Measurements from ENCODE around the gene SUPT7L.
"Not testable (repeated sequence)": the region's sequence is repeated elsewhere in the genome, so short reads cannot be mapped to it uniquely, and the experiment has no call there.

The SUPT7L gene

DNA sequence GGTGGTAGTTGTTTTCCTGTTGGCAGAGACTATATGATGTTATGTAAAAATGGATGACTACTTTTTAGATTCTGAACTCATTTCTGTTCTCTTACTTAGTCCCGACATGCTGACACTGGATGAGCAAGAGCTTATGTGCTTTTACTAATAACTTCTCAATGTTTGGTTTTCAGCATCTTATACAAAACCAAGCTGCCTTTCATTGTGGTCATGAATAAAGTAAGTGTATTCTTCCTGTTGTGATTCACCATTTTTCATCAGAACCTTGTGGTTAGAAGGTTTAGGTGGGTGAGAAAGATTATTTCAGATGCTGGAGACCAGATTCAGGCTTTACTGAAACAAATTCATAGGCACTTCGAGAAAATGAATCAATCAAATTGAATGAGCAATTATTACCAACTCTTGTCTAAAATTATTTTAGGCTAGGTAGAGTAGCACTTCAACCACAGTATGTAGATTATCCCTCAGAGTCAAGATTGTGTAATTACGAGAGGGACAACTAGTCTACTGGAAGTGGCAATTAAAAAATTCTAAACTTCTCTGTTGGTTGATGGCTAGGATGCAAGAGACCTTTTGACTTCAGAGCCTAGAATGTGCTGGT, 25.3 kb downstream of the SUPT7L start:
- peak; percentile 60 for DNase-seq (ENCODE audit: low spot score)

DNA sequence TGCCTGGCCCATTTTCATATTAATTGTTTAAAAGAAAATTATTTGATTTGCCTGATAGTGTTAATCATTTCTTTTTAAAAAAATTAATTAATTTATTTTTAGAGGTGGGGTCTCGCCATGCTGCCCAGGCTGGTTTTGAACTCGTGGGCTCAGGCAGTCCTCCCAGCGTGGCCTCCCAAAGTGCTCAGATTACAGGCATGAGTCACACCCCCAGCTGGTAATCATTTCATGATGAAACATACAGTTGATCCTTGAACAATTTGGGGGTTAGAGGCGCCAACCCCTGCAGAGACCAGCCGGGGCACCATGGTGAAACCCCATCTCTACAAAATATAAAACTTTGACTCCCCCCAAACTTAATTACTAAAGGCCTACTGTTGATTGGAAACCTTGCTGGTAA, 26.6 kb downstream of the SUPT7L start:
- no peak for DNase-seq (ENCODE audit: low spot score)

DNA sequence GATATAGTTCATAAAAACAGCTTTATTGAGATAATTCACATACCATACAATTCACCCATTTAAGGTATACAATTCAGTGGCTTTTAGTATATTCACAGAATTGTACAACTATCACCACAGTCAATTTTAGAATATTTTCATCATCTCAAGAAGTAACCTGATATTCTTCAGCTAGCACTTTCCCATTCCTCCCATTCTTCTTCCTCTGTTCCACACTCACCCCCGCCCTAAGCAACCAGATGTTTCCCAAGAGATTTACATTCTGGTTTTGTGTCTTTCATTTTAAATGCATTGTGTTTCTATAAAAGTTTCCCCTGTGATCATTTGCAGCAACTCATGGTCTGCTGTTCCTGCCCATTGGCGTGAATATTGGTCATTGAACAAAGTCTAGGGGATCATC, 29.1 kb downstream of the SUPT7L start:
- no peak for DNase-seq (ENCODE audit: low spot score)

DNA sequence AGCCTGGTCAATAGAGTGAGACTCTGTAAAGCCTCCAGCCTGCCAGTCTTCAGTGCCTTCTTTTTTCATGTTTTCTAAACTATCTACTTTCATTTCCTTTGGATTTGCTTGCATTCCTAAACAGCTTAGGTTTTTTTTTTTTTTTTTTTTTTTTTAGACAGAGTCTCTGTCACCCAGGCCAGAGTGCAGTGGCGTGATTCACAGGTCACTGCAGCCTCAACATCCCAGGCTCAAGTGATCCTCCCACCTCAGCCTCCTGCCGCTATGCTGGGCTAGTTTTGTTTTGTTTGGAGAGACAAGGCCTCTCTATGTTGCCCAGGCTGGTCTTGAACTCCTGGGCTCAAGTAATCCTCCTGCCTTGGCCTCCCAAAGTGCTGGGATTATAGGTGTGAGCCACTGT, 33.2 kb downstream of the SUPT7L start:
- DNase-seq (ENCODE audit: low spot score) = not testable (repeated sequence)

DNA sequence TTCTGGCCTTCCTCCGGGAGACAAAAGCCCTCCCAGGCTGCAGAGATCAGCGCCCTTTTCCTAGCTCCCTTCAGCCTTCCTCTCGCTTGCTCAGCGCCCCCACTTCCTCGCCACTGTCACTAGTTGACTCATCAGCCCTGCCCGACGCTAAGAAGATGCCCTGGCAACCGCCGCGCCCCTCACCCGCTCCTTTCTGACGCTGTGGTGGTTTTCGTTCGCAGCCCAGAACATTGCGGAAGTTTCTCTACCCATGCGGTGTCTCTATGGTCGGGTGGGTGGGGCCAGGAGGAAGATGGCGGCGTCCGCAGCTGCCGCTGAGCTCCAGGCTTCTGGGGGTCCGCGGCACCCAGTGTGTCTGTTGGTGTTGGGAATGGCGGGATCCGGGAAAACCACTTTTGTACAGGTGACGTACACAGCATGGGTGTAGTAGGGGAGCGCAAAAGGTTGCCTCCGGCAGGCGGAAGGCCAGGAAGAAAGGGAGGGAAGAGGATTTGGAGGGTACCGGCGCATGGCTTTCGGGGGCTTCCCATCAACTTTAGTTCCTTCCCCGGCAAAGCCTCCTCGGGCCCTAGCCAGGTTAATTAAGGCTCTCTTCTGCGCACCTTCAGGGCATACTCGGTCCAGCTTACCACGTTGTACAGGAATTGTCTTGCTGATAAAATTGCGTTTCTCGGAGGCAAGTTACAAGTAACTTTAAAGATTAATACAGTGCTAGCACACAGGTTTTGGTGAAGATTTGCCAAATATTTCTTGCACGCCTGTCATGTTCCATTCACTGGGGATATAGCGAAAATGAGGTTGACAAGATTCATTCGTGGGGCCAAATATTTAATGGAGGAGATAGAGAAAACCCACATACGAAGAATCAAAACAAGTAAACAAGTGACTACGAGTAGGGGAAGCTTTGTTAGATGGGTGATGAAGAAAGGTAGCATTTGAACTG, 34.4 kb downstream of the SUPT7L start, which contains the start of the genes CCDC121 and GPN1:
Gene CCDC121, minus strand, starts transcription at position 246 of the 943 bp plus-strand sequence. CDS start 1,213 bp downstream, outside the sequence.
Gene GPN1, plus strand, starts transcription at position 284 of the 943 bp plus-strand sequence. Its CDS starts 9 bp downstream, at position 293.
- DNase-seq (ENCODE audit: low spot score) = peak; percentile 95

DNA sequence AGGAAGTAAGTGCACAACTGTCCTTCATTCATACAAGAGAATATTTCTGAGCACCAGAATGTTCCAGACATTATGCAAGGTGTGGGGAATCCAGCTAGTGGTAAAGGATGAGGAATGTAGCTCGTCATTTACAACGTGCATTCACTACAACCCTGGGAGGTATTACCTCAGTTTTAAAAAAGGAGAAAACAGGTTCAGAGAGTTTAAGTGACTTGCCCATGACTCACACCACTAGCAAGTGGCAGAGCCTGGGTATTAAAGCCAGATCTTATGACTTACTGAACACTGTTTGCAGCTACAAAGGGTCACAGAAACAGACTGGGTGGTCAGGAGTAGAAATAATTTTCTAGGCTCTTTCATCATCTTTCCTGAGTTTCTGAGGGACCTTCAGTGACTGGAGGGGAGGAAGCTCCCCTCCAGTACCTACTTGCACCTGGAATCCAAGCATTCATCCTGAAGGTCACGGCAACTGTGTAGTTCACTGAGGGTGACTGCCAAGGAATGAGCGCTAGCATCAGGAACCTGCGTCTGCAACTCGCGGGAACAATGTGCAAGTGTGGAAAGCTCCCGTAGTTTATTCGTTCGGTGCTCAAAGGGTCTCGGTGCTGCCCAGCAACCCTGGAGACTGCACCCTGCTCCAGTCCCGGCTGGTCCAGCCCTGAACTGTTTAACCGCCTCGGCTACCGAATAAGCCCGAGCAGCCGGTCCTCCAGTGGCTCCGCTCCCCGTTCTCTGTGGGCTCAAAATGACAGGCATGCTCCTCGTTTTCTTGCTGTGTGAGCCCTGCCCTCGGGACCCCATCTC, 35.2 kb downstream of the SUPT7L start:
- peak; percentile 22 for DNase-seq (ENCODE audit: low spot score)

DNA sequence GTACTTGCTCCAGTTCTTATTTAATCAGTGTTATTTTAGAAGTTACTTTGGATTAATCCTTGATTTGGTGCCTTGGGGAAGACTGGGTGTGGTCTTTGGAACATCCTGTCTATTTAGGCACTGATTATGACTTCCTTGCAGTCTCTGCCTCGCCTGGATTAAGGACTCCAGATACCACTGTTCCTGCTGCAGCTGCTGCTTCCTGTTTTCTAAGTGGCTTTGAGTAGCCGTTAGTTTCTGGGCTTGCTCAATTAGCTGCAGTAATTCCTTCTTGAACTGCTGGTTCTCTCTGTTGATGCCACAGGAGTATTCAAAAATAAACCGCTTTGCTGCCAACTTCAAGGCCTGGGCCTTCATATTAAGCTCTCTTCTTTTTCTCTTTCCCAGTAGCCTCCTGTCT, 36.5 kb downstream of the SUPT7L start:
- DNase-seq (ENCODE audit: low spot score) = not testable (repeated sequence)

DNA sequence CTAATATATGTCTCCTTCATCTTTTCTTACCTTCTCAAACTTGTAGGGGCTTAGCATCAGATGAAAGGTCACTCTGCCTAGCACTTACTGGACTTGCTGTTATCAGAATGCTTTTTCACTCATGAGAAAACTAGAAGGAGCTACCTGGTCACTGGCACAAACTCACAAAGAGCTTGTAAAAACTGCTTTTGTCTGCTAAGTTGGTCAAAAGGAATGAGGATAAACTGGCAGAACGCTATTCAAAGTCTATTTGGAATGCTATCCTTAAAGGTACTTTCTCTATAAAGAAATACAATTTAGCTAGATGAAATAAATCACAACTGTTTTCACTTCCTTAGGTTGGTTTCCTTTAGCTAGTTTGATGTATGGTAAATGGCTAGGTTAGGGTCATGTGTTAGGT, 37.1 kb downstream of the SUPT7L start:
- DNase-seq (ENCODE audit: low spot score) = not testable (repeated sequence)

DNA sequence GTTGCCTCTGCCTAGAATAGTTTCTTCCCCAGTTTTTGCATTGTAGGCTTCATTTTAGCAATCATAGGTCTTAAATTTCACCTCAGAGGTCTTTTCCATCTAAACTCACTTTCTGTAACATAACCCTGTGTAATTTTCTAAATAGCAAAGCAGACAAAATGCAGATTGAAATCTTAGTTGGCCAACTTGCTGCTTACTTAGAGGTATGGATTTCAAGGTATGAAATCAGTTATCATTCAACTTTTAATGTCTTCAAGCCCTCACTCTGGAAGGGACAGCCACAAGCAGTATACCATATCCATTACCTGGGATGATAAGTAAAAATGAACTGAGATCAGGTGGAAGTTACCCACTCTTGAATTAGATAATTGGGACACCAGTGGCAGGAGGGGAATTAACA, 38.5 kb downstream of the SUPT7L start:
- DNase-seq (ENCODE audit: low spot score) = no peak

DNA sequence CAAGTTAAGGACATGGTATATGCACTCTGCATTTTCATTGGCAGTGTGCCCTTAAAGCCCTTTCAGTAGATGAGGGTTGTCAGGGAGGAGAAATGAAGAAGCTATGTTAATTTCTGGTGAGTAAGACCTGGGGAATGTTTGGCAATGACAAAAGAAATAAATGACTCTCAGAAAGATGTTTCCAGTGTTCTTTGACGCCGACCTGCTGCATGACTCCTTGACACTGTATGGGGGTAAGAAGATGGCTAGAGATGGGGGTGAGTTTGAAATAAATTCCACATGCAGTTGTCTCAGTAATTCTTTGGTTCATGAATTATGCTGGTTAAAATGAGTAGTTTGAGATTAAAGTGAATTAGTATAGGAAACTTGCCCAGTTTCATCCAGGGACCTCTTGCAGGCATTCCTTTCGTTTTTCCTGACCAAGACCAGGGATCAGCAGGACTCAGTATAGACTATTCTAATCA, 40.5 kb downstream of the SUPT7L start:
- no peak for DNase-seq (ENCODE audit: low spot score)

DNA sequence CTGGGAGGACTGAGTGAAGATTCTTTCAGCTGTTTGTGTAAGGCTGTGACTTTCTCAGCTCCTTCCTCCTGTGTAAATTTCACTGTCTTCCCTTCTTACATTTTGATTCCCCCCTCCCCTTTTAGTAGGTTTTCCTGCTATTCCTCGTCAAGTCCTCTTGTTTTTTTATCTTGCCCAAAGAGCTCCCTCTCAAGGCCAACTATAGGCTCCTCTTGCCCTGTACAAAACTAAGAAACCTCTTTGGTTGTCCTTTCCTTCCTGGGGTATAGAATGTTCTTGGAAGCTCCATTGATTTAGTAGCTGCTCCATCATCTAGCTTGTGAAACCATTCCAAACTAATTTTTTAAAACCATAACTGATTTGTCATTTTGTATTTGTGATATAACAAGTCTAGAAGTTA, 41.9 kb downstream of the SUPT7L start:
- DNase-seq (ENCODE audit: low spot score) = no peak

DNA sequence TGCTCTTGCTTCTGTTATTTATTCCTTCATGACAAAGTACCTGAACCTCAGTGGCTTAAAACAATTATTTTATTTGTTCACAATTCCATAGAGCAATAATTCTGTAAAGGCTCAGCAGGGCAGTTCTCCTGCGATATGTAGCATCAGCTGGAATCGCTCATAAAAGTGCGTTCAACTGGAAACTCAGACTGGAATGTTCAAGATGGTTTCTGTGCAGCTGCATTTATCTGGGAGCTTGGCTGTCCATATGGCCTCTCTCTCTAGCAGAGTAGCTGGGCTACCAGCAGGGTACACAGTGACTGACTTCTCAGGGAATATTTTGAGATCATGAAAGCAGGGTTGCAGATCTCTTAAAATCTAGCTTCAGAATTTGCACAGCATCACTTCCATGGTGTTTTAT, 48.1 kb downstream of the SUPT7L start:
- DNase-seq (ENCODE audit: low spot score) = no peak

DNA sequence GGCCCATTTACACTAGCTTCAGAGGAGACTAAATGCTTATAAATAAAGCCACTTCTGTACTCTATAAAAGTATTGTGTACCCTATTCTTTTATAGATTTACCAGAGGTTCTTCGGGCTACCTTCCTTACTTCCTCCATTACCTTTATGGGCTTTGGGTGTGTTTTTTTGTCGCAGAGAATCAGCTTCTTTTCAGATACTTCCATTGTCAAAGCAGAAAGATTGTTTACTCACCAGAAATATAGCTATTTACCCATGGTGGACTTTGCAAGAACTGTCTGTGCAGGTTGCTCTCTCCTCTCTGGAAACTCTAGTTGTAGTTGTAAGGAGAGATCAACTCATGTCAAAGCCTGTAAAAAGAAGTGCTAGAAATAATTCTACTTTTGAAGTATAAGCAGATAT, 49.4 kb downstream of the SUPT7L start:
- no peak for DNase-seq (ENCODE audit: low spot score)

DNA sequence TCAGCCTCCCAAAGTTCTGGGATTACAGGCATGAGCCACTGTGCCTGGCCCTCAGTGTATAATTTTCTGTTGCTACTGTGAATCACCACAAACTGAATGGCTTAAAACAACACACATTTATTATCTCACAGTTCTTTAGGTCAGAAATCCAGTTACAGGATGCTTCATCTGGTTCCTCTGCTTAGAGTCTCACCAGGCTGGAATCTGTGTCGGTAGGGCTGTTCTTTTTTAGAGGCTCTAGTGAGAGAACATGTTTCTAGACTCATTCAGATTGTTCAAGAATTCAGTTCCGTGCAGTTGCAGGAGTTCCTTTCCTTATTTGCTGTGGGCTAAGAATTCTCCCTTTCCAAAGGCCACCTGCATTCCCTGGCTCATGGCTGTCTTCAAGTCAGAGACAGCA, 56.8 kb downstream of the SUPT7L start:
- no peak for DNase-seq (ENCODE audit: low spot score)

Data from CD4-positive, alpha-beta T cell treated with Interleukin-2 at 100 ng/mL for 4 hours (primary cell).